WTC11 (cell line): ENCODE measurements around the gene PDE4A.

Experiments used
- CTCF ChIP-seq: fragments of 200-600 bp; IDR thresholded peaks from 2 replicates; pipeline ENCODE4 v1.8.0; 2022; ENCODE audit warnings: antibody characterized with exemption
- ESRRA ChIP-seq: sonication (generic); formaldehyde crosslinking; IDR thresholded peaks from 2 replicates; pipeline ENCODE4 v1.8.1; 2022; ENCODE audit warnings: mild to moderate bottlenecking, missing genetic modification reagents, borderline replicate concordance
- GABPB1 ChIP-seq: sonication (generic); formaldehyde crosslinking; IDR thresholded peaks from 2 replicates; pipeline ENCODE4 v1.8.1; 2023; ENCODE audit warnings: mild to moderate bottlenecking, missing genetic modification reagents
- JUN ChIP-seq: sonication (generic); formaldehyde crosslinking; IDR thresholded peaks from 2 replicates; pipeline ENCODE4 v1.8.0; 2023; ENCODE audit warnings: mild to moderate bottlenecking, missing genetic modification reagents
- MYBL2 ChIP-seq: sonication (generic); formaldehyde crosslinking; IDR thresholded peaks from 2 replicates; pipeline ENCODE4 v1.8.1; 2023; ENCODE audit warnings: mild to moderate bottlenecking, moderate library complexity, missing genetic modification reagents
- OVOL2 ChIP-seq: fragments of 250-450 bp; sonication (Bioruptor Pico); IDR thresholded peaks from 2 replicates; pipeline ENCODE4 v1.9.0; 2021; ENCODE audit warnings: mild to moderate bottlenecking, borderline replicate concordance
- ZBTB21 ChIP-seq: sonication (generic); formaldehyde crosslinking; IDR thresholded peaks from 2 replicates; pipeline ENCODE4 v1.8.1; 2023; ENCODE audit warnings: mild to moderate bottlenecking, missing genetic modification reagents, borderline replicate concordance

DNA sequence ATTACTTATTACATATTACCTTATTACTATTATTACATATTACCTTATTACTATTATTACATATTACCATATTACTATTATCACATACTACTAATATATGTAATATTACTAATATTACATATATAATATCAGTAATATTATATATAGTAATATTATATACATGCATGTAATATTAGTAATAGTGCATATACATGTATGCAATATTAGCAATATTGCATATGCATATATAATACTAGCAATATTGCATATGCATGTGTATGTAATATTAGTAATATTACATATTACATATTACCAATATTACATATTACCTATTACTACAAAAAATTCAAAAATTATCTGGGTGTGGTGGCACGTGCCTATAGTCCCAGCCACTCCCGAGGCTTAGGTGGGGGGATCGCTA is 22.4 kb downstream of the PDE4A start:
- no peak for TF ChIP-seq CTCF
- no peak for TF ChIP-seq GABPB1
- no peak for TF ChIP-seq ZBTB21 (CRISPR knock-in tag)
- TF ChIP-seq JUN (CRISPR knock-in tag) = no peak
- TF ChIP-seq OVOL2 (CRISPR knock-in tag) = no peak
- TF ChIP-seq MYBL2 (CRISPR knock-in tag) = no peak
- TF ChIP-seq ESRRA (CRISPR knock-in tag) = no peak
